Upper lobe of right lung (tissue), 1 donor: ENCODE data around the gene RUNX1. TPM values are rescaled to one million over a fixed set of nuclear protein-coding genes. Genes with fewer than 3 reads are reported as not detected.
"Not testable (repeated sequence)": the region's sequence is repeated elsewhere in the genome, so short reads cannot be mapped to it uniquely, and the experiment has no call there.

Experiments
- ATAC-seq: fragments of 200-7000 bp; cut with Tn5 transposase; one replicate; pipeline ENCODE4 v1.9.1; 2020; ENCODE audit warnings: mild to moderate bottlenecking, moderate library complexity
- DNase-seq: peaks from one replicate; pipeline ENCODE4 v3.0.0-alpha.2; 2020
- H3K27ac ChIP-seq: fragments of 200-600 bp; one replicate; pipeline ENCODE4 v1.8.0; 2022
- H3K27me3 ChIP-seq: fragments of 200-600 bp; one replicate; pipeline ENCODE4 v1.8.0; 2022; ENCODE audit warnings: mild to moderate bottlenecking
- H3K36me3 ChIP-seq: fragments of 200-600 bp; one replicate; pipeline ENCODE4 v1.8.0; 2022
- H3K4me1 ChIP-seq: fragments of 200-600 bp; one replicate; pipeline ENCODE4 v1.8.0; 2022
- H3K4me3 ChIP-seq: fragments of 200-600 bp; one replicate; pipeline ENCODE4 v1.8.0; 2022; ENCODE audit warnings: mild to moderate bottlenecking
- H3K9me3 ChIP-seq: fragments of 200-600 bp; one replicate; pipeline ENCODE4 v1.8.0; 2022
- CTCF ChIP-seq: fragments of 200-600 bp; IDR thresholded peaks from one replicate; pipeline ENCODE4 v1.8.0; 2022; ENCODE audit warnings: antibody characterized with exemption
- intact Hi-C: fragments of 100-400 bp; cut with DNase I; formaldehyde crosslinking; loops from one replicate; pipeline ENCODE4 v1.11.0; 2022
- total RNA-seq: library from RNA; stranded (reverse); fragmentation: NEBNext Ultra II Directional; extraction: Animal tissue kit (Norgen Biotek cat#: 25700); gene quantifications from one replicate; pipeline ENCODE4 v1.2.1, GENCODE V29; 2021
- donor health status: DM: no; HTN: yes; CAD: no; lungs with severe emphysema.

The RUNX1 gene
- total RNA-seq, 1 donor from 2014 or later = 86.9 TPM

- DNase-seq = no peak
- Histone ChIP-seq H3K36me3 (no peaks in the 10 kb centered on the region), H3K4me1 (peaks cover 23% of the 10 kb centered on the region), H3K27me3 (no peaks in the 10 kb centered on the region), H3K27ac (no peak overlapping the region), H3K9me3 (no peaks in the 10 kb centered on the region), H3K4me3 (no peak overlapping the region)
- TF ChIP-seq CTCF = no peak
- intact Hi-C loops = no loop called here
- no peak for ATAC-seq
These were observed 50.9 kb downstream of the RUNX1 start for GRCh38 chr21:34998176-34998575.

- Histone ChIP-seq H3K36me3 (no peaks in the 10 kb centered on the region), H3K4me1 (peaks cover 23% of the 10 kb centered on the region), H3K27me3 (no peaks in the 10 kb centered on the region), H3K4me3 (no peak overlapping the region), H3K9me3 (no peaks in the 10 kb centered on the region), H3K27ac (peak overlapping the region; percentile 1)
- DNase-seq (no peak), ATAC-seq (no peak)
- intact Hi-C loops = no loop called here
- TF ChIP-seq CTCF = no peak
These were observed 51.8 kb downstream of the RUNX1 start for GRCh38 chr21:34997294-34997693.

GRCh38 chr21:34996304-34997101 lies 52.6 kb downstream of the RUNX1 start:
- ATAC-seq (peak; percentile 78), DNase-seq (peak; percentile 73)
- Histone ChIP-seq H3K9me3 (no peaks in the 10 kb centered on the region), H3K27ac (peak overlapping the region; percentile 44), H3K36me3 (no peaks in the 10 kb centered on the region), H3K4me1 (peaks cover 23% of the 10 kb centered on the region), H3K27me3 (no peaks in the 10 kb centered on the region), H3K4me3 (no peak overlapping the region)
- TF ChIP-seq CTCF = no peak
- intact Hi-C loops = no loop called here

- H3K27ac ChIP-seq = peak overlapping the region; percentile 44
- TF ChIP-seq CTCF = no peak
- H3K4me1 ChIP-seq = peaks cover 23% of the 10 kb centered on the region
- ATAC-seq = no peak
- H3K4me3 ChIP-seq = no peak overlapping the region
- no peaks in the 10 kb centered on the region for H3K9me3 ChIP-seq
- intact Hi-C loops = no loop called here
- H3K27me3 ChIP-seq = no peaks in the 10 kb centered on the region
- no peaks in the 10 kb centered on the region for H3K36me3 ChIP-seq
- DNase-seq = no peak
These were observed 53.2 kb downstream of the RUNX1 start for GRCh38 chr21:34995979-34996303.

DNA sequence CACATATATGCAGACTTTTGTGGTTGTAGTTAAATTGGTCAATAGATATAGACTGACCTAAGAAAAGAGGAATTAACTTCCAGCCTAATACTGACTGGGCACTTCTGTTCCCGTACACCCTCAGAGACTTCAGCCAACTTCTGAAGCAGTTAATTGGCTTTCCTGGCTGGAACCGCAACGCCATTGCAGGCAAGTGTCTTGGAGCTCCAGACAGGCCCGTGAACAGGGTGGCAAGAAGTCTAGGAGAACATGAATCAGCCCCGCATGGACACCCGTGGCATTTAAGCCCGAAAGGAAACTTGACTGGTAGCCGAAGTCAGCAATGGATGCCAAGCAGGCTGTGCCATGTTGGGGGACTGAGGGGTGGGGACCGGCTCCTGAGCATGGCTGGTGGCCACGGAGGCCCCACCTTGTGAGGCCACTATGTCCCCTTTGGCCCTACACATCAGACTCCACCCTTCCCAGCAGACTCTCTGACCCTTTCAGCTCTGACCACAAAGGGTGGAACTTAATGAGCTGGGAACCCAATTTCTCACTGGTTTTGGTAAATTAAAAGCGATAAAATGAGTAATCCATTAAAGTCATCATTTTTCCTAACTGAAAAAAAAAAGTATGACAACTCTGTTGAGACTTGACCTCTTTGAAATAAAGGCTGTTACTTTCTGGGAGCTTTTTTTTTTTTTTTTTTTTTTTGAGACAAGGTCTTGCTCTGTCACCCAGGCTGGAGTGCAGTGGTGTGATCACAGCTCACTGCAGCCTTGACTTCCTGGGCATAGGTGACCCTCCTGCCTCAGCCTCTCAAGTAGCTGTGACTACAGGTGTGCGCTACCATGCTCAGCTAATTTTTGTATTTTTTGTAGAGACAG lies 54.1 kb downstream of the RUNX1 start:
- DNase-seq (no peak), ATAC-seq (peak; percentile 74)
- Histone ChIP-seq H3K4me3 (no peak overlapping the region), H3K27me3 (no peaks in the 10 kb centered on the region), H3K36me3 (no peaks in the 10 kb centered on the region), H3K27ac (peak overlapping the region; percentile 30), H3K4me1 (peaks cover 23% of the 10 kb centered on the region), H3K9me3 (no peaks in the 10 kb centered on the region)
- TF ChIP-seq CTCF = no peak
- intact Hi-C loops = no loop called here

DNA sequence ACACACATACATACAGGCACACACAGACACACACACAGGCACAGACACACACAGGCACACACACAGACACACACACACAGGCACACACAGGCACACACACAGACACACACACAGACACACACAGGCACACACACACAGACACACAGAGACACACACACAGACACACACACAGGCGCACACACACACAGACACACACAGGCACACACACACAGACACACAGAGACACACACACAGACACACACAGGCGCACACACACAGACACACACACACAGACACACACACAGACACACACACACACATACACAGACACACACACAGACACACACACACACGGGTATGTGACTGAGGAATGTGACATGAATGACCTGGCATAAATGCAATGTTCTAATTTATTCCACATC lies 55.6 kb downstream of the RUNX1 start:
- H3K27me3 ChIP-seq, H3K9me3 ChIP-seq, ATAC-seq, H3K4me3 ChIP-seq, intact Hi-C loops, H3K27ac ChIP-seq, H3K36me3 ChIP-seq, DNase-seq: not testable (repeated sequence)
- peaks cover 16% of the 10 kb centered on the region for H3K4me1 ChIP-seq
